Natural killer cell treated with Interleukin-12 subunit alpha and Interleukin-12 subunit beta and Interleukin-15 and Interleukin-18, amount 100 ng/mL, for 72 hours (primary cell): ENCODE measurements around the gene SLC4A11. TPM values are rescaled to one million over a fixed set of nuclear protein-coding genes. Genes with fewer than 3 reads are reported as not detected.
"Not testable (repeated sequence)": the region's sequence is repeated elsewhere in the genome, so short reads cannot be mapped to it uniquely, and the experiment has no call there.

Experiments used
- ATAC-seq, 2 donors: fragments of 150-1000 bp; cut with Tn5 transposase in 1 of 2; sonication (Bioruptor Pico), chemical (Tn5 transposase) in 1 of 2; 2 replicates each; pipeline ENCODE4 v1.10.0; 2021
- DNase-seq: peaks from one replicate; pipeline ENCODE4 v3.0.0; 2022; ENCODE audit warnings: low spot score
- H3K27ac Mint-ChIP-seq, 2 donors: 1 replicate in 1 of 2; 2 replicates in 1 of 2; pipeline ENCODE4 v1.8.0; 2022; ENCODE audit warnings: mixed read lengths in 2 of 2, mild to moderate bottlenecking in 1 of 2, moderate library complexity in 1 of 2
- H3K27me3 Mint-ChIP-seq, 2 donors: 1 replicate in 1 of 2; 2 replicates in 1 of 2; pipeline ENCODE4 v1.8.0; 2022; ENCODE audit warnings: mixed read lengths in 2 of 2
- H3K36me3 Mint-ChIP-seq: one replicate; pipeline ENCODE4 v1.8.0; 2022; ENCODE audit warnings: mixed read lengths
- H3K4me1 Mint-ChIP-seq, 2 donors: 1 replicate in 1 of 2; 2 replicates in 1 of 2; pipeline ENCODE4 v1.8.0; 2022; ENCODE audit warnings: low read depth in 2 of 2, mixed read lengths in 2 of 2, mild to moderate bottlenecking in 1 of 2
- H3K4me3 Mint-ChIP-seq: one replicate; pipeline ENCODE4 v1.8.0; 2022; ENCODE audit warnings: mixed read lengths
- H3K9me3 Mint-ChIP-seq: 2 replicates; pipeline ENCODE4 v1.8.0; 2022; ENCODE audit warnings: mixed read lengths
- total RNA-seq, 2 donors: library from RNA; stranded (reverse); gene quantifications; one replicate each; pipeline ENCODE4 v1.2.3, GENCODE V29; 2022

Gene SLC4A11
- total RNA-seq, 2 donors from 2014 or later, result 0.36 to 1.9 TPM

- no peak overlapping the region for H3K4me3 Mint-ChIP-seq
- no peak overlapping the region for H3K27ac Mint-ChIP-seq
- no peaks in the 10 kb centered on the region for H3K9me3 Mint-ChIP-seq
- no peaks in the 10 kb centered on the region for H3K27me3 Mint-ChIP-seq
- ATAC-seq (peak in 1 of 2 donors; percentile 45), DNase-seq (no peak)
- peaks cover 6 to 13% of the 10 kb centered on the region in 2 donors for H3K4me1 Mint-ChIP-seq
- H3K36me3 Mint-ChIP-seq, result peaks cover 9% of the 10 kb centered on the region
Observed at GRCh38 chr20:3192226-3193015, 46.6 kb downstream of the SLC4A11 start.

- peaks cover under 1 to 8% of the 10 kb centered on the region in 2 donors for H3K4me1 Mint-ChIP-seq
- ATAC-seq (no peak), DNase-seq (no peak)
- H3K9me3 Mint-ChIP-seq, result no peaks in the 10 kb centered on the region
- H3K27ac Mint-ChIP-seq, result no peak overlapping the region
- no peaks in the 10 kb centered on the region for H3K27me3 Mint-ChIP-seq
- H3K4me3 Mint-ChIP-seq, result no peak overlapping the region
- H3K36me3 Mint-ChIP-seq, result peaks cover 4% of the 10 kb centered on the region
Observed at GRCh38 chr20:3190681-3191111, 48.3 kb downstream of the SLC4A11 start.

- Mint-ChIP-seq H3K36me3 (no peaks in the 10 kb centered on the region), H3K27me3 (no peaks in the 10 kb centered on the region), H3K4me3 (no peak overlapping the region), H3K27ac (no peak overlapping the region), H3K4me1 (peaks cover 0 to 5% of the 10 kb centered on the region in 2 donors), H3K9me3 (no peaks in the 10 kb centered on the region)
- no peak for ATAC-seq
- DNase-seq, result no peak
Observed at GRCh38 chr20:3189561-3190131, 49.3 kb downstream of the SLC4A11 start.

GRCh38 chr20:3188823-3189413 is 50.1 kb downstream of the SLC4A11 start:
- no peaks in the 10 kb centered on the region for H3K36me3 Mint-ChIP-seq
- ATAC-seq (no peak), DNase-seq (no peak)
- H3K4me3 Mint-ChIP-seq, result no peak overlapping the region
- H3K27me3 Mint-ChIP-seq, result no peaks in the 10 kb centered on the region
- H3K9me3 Mint-ChIP-seq, result no peaks in the 10 kb centered on the region
- peaks cover 0 to 5% of the 10 kb centered on the region in 2 donors for H3K4me1 Mint-ChIP-seq
- no peak overlapping the region for H3K27ac Mint-ChIP-seq

GRCh38 chr20:3187861-3188260 is 51.1 kb downstream of the SLC4A11 start:
- not testable (repeated sequence) for H3K36me3 Mint-ChIP-seq, H3K27ac Mint-ChIP-seq, H3K4me3 Mint-ChIP-seq, ATAC-seq, H3K9me3 Mint-ChIP-seq, H3K27me3 Mint-ChIP-seq, H3K4me1 Mint-ChIP-seq, DNase-seq

GRCh38 chr20:3183896-3184612 is 54.9 kb downstream of the SLC4A11 start:
- Mint-ChIP-seq H3K27ac (no peak overlapping the region), H3K36me3 (no peaks in the 10 kb centered on the region), H3K9me3 (no peaks in the 10 kb centered on the region), H3K4me3 (no peak overlapping the region), H3K27me3 (no peaks in the 10 kb centered on the region), H3K4me1 (no peaks in the 10 kb centered on the region)
- no peak for DNase-seq
- ATAC-seq, result no peak

- H3K9me3 Mint-ChIP-seq, H3K27me3 Mint-ChIP-seq, DNase-seq, H3K4me1 Mint-ChIP-seq, H3K27ac Mint-ChIP-seq, H3K4me3 Mint-ChIP-seq, H3K36me3 Mint-ChIP-seq, ATAC-seq: not testable (repeated sequence)
Observed at GRCh38 chr20:3182429-3182828, 56.6 kb downstream of the SLC4A11 start.

GRCh38 chr20:3181270-3181669 is 57.7 kb downstream of the SLC4A11 start:
- Mint-ChIP-seq H3K27me3 (no peaks in the 10 kb centered on the region), H3K4me3 (no peak overlapping the region), H3K4me1 (no peaks in the 10 kb centered on the region), H3K27ac (no peak overlapping the region), H3K9me3 (no peaks in the 10 kb centered on the region), H3K36me3 (no peaks in the 10 kb centered on the region)
- DNase-seq (no peak), ATAC-seq (no peak)

GRCh38 chr20:3180319-3180718 is 58.7 kb downstream of the SLC4A11 start:
- ATAC-seq (no peak), DNase-seq (no peak)
- no peak overlapping the region for H3K27ac Mint-ChIP-seq
- peaks cover 3 to 5% of the 10 kb centered on the region in 2 donors for H3K27me3 Mint-ChIP-seq
- no peak overlapping the region for H3K4me3 Mint-ChIP-seq
- no peaks in the 10 kb centered on the region for H3K9me3 Mint-ChIP-seq
- no peaks in the 10 kb centered on the region for H3K4me1 Mint-ChIP-seq
- no peaks in the 10 kb centered on the region for H3K36me3 Mint-ChIP-seq

- H3K4me1 Mint-ChIP-seq, result peaks cover 7 to 13% of the 10 kb centered on the region in 2 donors
- H3K36me3 Mint-ChIP-seq, result no peaks in the 10 kb centered on the region
- DNase-seq, result no peak
- H3K9me3 Mint-ChIP-seq, result no peaks in the 10 kb centered on the region
- peaks cover 11 to 17% of the 10 kb centered on the region in 2 donors for H3K27me3 Mint-ChIP-seq
- H3K4me3 Mint-ChIP-seq, result no peak overlapping the region
- ATAC-seq, result no peak
- no peak overlapping the region for H3K27ac Mint-ChIP-seq
Observed at GRCh38 chr20:3177746-3178485, 61.1 kb downstream of the SLC4A11 start.

Other genes starting within 250 kb of the SLC4A11 start
- gene GNRH2, start 195.6 kb downstream of the SLC4A11 start, total RNA-seq, result 1 to 10 TPM; 2.1 to 3.2 TPM
- gene MRPS26, start 193.1 kb downstream of the SLC4A11 start, total RNA-seq, result 10 to 100 TPM; 31.2 to 56.6 TPM
- gene OXT, start 167.6 kb downstream of the SLC4A11 start, total RNA-seq, result not detected
- not detected for gene AVP, start 154.5 kb downstream of the SLC4A11 start, total RNA-seq
- 10 to 100 TPM; 27.1 to 27.8 TPM for gene FASTKD5, start 79.3 kb downstream of the SLC4A11 start, total RNA-seq
- 1 to 10 TPM; 7.6 to 9.3 TPM for gene UBOX5, start 79.3 kb downstream of the SLC4A11 start, total RNA-seq
- gene LZTS3, start 65.6 kb downstream of the SLC4A11 start, total RNA-seq, result under 1 TPM; 0.56 to 0.62 TPM
- gene DDRGK1, start 34.5 kb downstream of the SLC4A11 start, total RNA-seq, result 10 to 100 TPM; 78.5 to 87.1 TPM
- gene ITPA, start 29.7 kb downstream of the SLC4A11 start, total RNA-seq, result 10 to 100 TPM; 94.3 to 94.7 TPM
- gene DNAAF9, start 168.5 kb upstream of the SLC4A11 start, total RNA-seq, result 1 to 10 TPM; 2.4 to 3.9 TPM
- 10 to 100 TPM; 15.7 to 16.5 TPM for gene ATRN, start 231.8 kb upstream of the SLC4A11 start, total RNA-seq